Measurements from ENCODE around the gene INAFM1. TPM values are rescaled to one million over a fixed set of nuclear protein-coding genes. Genes with fewer than 3 reads are reported as not detected.
A peak's percentile ranks its signal among the peaks of the same experiment; 100 is the strongest.

INAFM1 gene
- total and polyA plus RNA-seq, 4 donors, result 1.5 to 2.5 (median 1.9) TPM

DNA sequence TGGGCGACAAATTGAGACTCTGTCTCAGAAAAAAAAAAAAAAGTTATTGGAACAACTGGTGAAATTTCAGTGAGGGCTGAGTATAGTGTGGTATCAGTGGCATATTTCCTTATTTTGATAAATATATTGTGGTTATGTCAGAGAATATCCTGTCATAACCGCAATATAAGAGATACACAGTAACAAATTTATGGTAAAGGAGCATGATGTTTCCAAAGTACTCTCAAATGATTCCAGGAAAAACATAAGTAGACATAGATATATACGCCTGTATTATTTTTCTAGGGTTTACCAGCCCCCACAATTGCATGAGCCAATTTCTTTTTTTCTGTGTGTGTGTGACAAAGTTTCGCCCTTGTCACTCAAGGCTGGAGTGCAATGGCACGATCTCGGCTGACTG lies 29.3 kb downstream of the INAFM1 start:
- Histone ChIP-seq H3K4me3 (ENCODE audit: low read depth in 1 of 3, low read length in 3 of 3) (no peak overlapping the region), H3K36me3 (ENCODE audit: control insufficient read depth in 4 of 4, insufficient read depth in 3 of 4, low read depth in 1 of 4, low read length in 3 of 4) (no peaks in the 10 kb centered on the region), H3K27me3 (ENCODE audit: control insufficient read depth in 4 of 4, insufficient read depth in 4 of 4, low read length in 3 of 4) (no peaks in the 10 kb centered on the region), H3K9me3 (ENCODE audit: control insufficient read depth in 4 of 4, low read length in 3 of 4) (no peaks in the 10 kb centered on the region), H3K27ac (ENCODE audit: low read depth in 1 of 2, low read length in 2 of 2) (no peak overlapping the region), H3K9ac (ENCODE audit: low read depth in 1 of 2, low read length in 2 of 2) (no peak overlapping the region), H3K4me1 (ENCODE audit: control insufficient read depth in 4 of 4, insufficient read depth in 4 of 4, low read length in 3 of 4) (peaks cover 0 to 5% (median 0%) of the 10 kb centered on the region in 4 donors)
- no peak for DNase-seq (ENCODE audit: low spot score)
- 75% methylated on average over 6 of the region's 6 CpGs for WGBS
- no peak for TF ChIP-seq FOXA1 (IDR thresholded peaks at IDR 0.05)

- TF ChIP-seq CTCF (IDR thresholded peaks at IDR 0.05; ENCODE audit: low read depth, low read length, missing input control) (peak; percentile 95), HNF4A (conservative IDR thresholded peaks at IDR 0.05) (peak; percentile 52 to 67), RXRA (IDR thresholded peaks at IDR 0.05) (peak; percentile 70 to 77), FOXA2 (IDR thresholded peaks at IDR 0.05) (no peak), MAX (IDR thresholded peaks at IDR 0.05) (peak; percentile 83), TAF1 (conservative IDR thresholded peaks at IDR 0.05) (no peak), SP1 (IDR thresholded peaks at IDR 0.05) (peak; percentile 85), HNF4G (IDR thresholded peaks at IDR 0.05) (no peak), JUND (IDR thresholded peaks at IDR 0.05) (peak in 1 of 2 donors; percentile 42), NR2F2 (IDR thresholded peaks at IDR 0.05) (peak; percentile 84), YY1 (IDR thresholded peaks at IDR 0.05) (peak; percentile 31), RAD21 (IDR thresholded peaks at IDR 0.05) (peak; percentile 72 to 82), EGR1 (IDR thresholded peaks at IDR 0.05; ENCODE audit: low read depth in 2 of 2) (peak in 1 of 2 donors; percentile 66), GABPA (IDR thresholded peaks at IDR 0.05 in 1 of 2, conservative IDR thresholded peaks at IDR 0.05 in 1 of 2) (no peak), FOXA1 (IDR thresholded peaks at IDR 0.05) (peak; percentile 38), ATF3 (IDR thresholded peaks at IDR 0.05) (peak; percentile 78)
- TF ChIP-seq, protein P1, sequence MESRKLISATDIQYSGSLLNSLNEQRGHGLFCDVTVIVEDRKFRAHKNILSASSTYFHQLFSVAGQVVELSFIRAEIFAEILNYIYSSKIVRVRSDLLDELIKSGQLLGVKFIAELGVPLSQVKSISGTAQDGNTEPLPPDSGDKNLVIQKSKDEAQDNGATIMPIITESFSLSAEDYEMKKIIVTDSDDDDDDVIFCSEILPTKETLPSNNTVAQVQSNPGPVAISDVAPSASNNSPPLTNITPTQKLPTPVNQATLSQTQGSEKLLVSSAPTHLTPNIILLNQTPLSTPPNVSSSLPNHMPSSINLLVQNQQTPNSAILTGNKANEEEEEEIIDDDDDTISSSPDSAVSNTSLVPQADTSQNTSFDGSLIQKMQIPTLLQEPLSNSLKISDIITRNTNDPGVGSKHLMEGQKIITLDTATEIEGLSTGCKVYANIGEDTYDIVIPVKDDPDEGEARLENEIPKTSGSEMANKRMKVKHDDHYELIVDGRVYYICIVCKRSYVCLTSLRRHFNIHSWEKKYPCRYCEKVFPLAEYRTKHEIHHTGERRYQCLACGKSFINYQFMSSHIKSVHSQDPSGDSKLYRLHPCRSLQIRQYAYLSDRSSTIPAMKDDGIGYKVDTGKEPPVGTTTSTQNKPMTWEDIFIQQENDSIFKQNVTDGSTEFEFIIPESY (IDR thresholded peaks at IDR 0.05), result peak; percentile 56
- TF ChIP-seq, protein P2, sequence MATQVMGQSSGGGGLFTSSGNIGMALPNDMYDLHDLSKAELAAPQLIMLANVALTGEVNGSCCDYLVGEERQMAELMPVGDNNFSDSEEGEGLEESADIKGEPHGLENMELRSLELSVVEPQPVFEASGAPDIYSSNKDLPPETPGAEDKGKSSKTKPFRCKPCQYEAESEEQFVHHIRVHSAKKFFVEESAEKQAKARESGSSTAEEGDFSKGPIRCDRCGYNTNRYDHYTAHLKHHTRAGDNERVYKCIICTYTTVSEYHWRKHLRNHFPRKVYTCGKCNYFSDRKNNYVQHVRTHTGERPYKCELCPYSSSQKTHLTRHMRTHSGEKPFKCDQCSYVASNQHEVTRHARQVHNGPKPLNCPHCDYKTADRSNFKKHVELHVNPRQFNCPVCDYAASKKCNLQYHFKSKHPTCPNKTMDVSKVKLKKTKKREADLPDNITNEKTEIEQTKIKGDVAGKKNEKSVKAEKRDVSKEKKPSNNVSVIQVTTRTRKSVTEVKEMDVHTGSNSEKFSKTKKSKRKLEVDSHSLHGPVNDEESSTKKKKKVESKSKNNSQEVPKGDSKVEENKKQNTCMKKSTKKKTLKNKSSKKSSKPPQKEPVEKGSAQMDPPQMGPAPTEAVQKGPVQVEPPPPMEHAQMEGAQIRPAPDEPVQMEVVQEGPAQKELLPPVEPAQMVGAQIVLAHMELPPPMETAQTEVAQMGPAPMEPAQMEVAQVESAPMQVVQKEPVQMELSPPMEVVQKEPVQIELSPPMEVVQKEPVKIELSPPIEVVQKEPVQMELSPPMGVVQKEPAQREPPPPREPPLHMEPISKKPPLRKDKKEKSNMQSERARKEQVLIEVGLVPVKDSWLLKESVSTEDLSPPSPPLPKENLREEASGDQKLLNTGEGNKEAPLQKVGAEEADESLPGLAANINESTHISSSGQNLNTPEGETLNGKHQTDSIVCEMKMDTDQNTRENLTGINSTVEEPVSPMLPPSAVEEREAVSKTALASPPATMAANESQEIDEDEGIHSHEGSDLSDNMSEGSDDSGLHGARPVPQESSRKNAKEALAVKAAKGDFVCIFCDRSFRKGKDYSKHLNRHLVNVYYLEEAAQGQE (IDR thresholded peaks at IDR 0.05), result peak; percentile 17
- no peak overlapping the region for H3K4me3 ChIP-seq (ENCODE audit: low read depth in 1 of 3, low read length in 3 of 3)
- H3K9ac ChIP-seq (ENCODE audit: low read depth in 1 of 2, low read length in 2 of 2), result peak overlapping the region in 1 of 2 donors; percentile 34
- H3K36me3 ChIP-seq (ENCODE audit: control insufficient read depth in 4 of 4, insufficient read depth in 3 of 4, low read depth in 1 of 4, low read length in 3 of 4), result no peaks in the 10 kb centered on the region
- H3K27ac ChIP-seq (ENCODE audit: low read depth in 1 of 2, low read length in 2 of 2), result peak overlapping the region in 1 of 2 donors; percentile 40
- H3K9me3 ChIP-seq (ENCODE audit: control insufficient read depth in 4 of 4, low read length in 3 of 4), result no peaks in the 10 kb centered on the region
- WGBS, result 3% methylated on average over 14 of the region's 14 CpGs
- peaks cover 0 to 5% (median 0%) of the 10 kb centered on the region in 4 donors for H3K4me1 ChIP-seq (ENCODE audit: control insufficient read depth in 4 of 4, insufficient read depth in 4 of 4, low read length in 3 of 4)
- peak; percentile 80 for DNase-seq (ENCODE audit: low spot score)
- H3K27me3 ChIP-seq (ENCODE audit: control insufficient read depth in 4 of 4, insufficient read depth in 4 of 4, low read length in 3 of 4), result no peaks in the 10 kb centered on the region
Measured at GRCh38 chr19:47305309-47305751, 30.6 kb downstream of the INAFM1 start.

Data from liver (tissue), 9 donors.